AG09309 (cell line): ENCODE data around the gene DCPS.
"Not testable (repeated sequence)": the region's sequence is repeated elsewhere in the genome, so short reads cannot be mapped to it uniquely, and the experiment has no call there.

Source experiments
- DNase-seq: peaks from one replicate; pipeline ENCODE4 v3.0.0-alpha.2; 2010; ENCODE audit warnings: low read depth
- H3K4me3 ChIP-seq: 2 replicates; pipeline ENCODE4 v1.5.1; 2011; ENCODE audit warnings: mild to moderate bottlenecking, low read depth, low read length, moderate library complexity; ENCODE audit not compliant: control insufficient read depth
- TF ChIP-seq, protein P1 (sequence below): IDR thresholded peaks from 2 replicates; pipeline ENCODE4 v1.5.1; 2011; ENCODE audit warnings: mild to moderate bottlenecking, low read depth, low read length, inconsistent platforms; ENCODE audit not compliant: insufficient read depth, control insufficient read depth; ENCODE audit errors: missing control alignments

The DCPS gene

GRCh38 chr11:126393143-126393542 lies 89.3 kb downstream of the DCPS start:
- H3K4me3 ChIP-seq, result no peak overlapping the region

GRCh38 chr11:126394036-126394435 lies 90.2 kb downstream of the DCPS start:
- TF ChIP-seq, protein P1, sequence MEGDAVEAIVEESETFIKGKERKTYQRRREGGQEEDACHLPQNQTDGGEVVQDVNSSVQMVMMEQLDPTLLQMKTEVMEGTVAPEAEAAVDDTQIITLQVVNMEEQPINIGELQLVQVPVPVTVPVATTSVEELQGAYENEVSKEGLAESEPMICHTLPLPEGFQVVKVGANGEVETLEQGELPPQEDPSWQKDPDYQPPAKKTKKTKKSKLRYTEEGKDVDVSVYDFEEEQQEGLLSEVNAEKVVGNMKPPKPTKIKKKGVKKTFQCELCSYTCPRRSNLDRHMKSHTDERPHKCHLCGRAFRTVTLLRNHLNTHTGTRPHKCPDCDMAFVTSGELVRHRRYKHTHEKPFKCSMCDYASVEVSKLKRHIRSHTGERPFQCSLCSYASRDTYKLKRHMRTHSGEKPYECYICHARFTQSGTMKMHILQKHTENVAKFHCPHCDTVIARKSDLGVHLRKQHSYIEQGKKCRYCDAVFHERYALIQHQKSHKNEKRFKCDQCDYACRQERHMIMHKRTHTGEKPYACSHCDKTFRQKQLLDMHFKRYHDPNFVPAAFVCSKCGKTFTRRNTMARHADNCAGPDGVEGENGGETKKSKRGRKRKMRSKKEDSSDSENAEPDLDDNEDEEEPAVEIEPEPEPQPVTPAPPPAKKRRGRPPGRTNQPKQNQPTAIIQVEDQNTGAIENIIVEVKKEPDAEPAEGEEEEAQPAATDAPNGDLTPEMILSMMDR, result no peak
- H3K4me3 ChIP-seq, result no peak overlapping the region
- no peak for DNase-seq

More at GRCh38 chr11:126393143-126393542, 89.3 kb downstream of the DCPS start:
- TF ChIP-seq, protein P1, result no peak
- DNase-seq, result no peak

DNA sequence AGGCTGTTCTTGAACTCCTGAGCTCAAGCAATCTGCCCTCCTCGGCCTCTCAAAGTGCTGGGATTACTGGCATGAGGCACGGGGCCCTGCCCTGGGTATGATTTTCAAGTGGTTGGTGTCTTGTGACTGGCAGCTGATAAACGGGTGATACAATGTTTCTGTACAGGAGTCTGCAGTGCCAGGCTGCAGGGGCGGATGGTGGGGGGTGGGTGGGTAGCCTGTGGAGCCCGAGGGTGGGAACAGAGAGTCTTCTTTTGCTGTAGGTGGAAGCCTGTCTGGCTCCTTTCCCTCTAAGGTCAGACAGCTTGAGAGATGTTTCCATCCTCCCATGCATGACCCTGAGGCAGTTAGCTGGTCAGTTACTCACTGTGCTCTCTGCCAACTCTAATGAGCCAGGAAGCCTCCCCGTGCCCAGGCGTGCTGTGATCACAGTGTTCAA lies 90.8 kb downstream of the DCPS start:
- not testable (repeated sequence) for DNase-seq, H3K4me3 ChIP-seq
